DND-41 (cell line): ENCODE results near the gene PPM1M.

Experiments
- CTCF ChIP-seq: IDR thresholded peaks from 2 replicates; pipeline ENCODE4 v1.5.1; 2012; ENCODE audit warnings: borderline replicate concordance, low read length, moderate library complexity, mild to moderate bottlenecking; ENCODE audit not compliant: poor library complexity, severe bottlenecking; ENCODE audit errors: extremely low read depth
- EZH2 ChIP-seq: IDR thresholded peaks from 3 replicates; pipeline ENCODE4 v1.6.1; 2012; ENCODE audit warnings: borderline replicate concordance, low read depth, mild to moderate bottlenecking, moderate library complexity, low read length, inconsistent platforms; ENCODE audit not compliant: severe bottlenecking

GRCh38 chr3:52228266-52228665 lies 17.3 kb upstream of the PPM1M start:
- TF ChIP-seq CTCF (no peak), EZH2 (no peak)
